BE2C (cell line): Measurements from ENCODE around the gene RFXANK.

Experiments
- DNase-seq: peaks from one replicate; pipeline ENCODE4 v3.0.0-alpha.2; 2020
- H3K27me3 ChIP-seq: fragments of 250-450 bp; sonication (Bioruptor Pico); 2 replicates; pipeline ENCODE4 v1.5.1; 2020; ENCODE audit warnings: mild to moderate bottlenecking
- H3K36me3 ChIP-seq: fragments of 250-450 bp; sonication (Bioruptor Pico); 2 replicates; pipeline ENCODE4 v1.5.1; 2020; ENCODE audit warnings: mild to moderate bottlenecking
- H3K4me1 ChIP-seq: fragments of 250-450 bp; sonication (Bioruptor Pico); 2 replicates; pipeline ENCODE4 v1.5.1; 2020
- H3K4me3 ChIP-seq: 2 replicates; pipeline ENCODE4 v1.5.1; 2011; ENCODE audit warnings: low read depth, low read length
- H3K9me3 ChIP-seq: fragments of 250-450 bp; sonication (Bioruptor Pico); 2 replicates; pipeline ENCODE4 v1.5.1; 2020
- TF ChIP-seq, protein P1 (sequence below): IDR thresholded peaks from 2 replicates; pipeline ENCODE4 v1.5.1; 2012; ENCODE audit warnings: mild to moderate bottlenecking, low read depth, low read length

RFXANK gene

GRCh38 chr19:19211499-19212420 lies 19.7 kb downstream of the RFXANK start, which contains the start of gene NCAN:
Gene NCAN (plus strand): TSS chr19:19211958. CDS start chr19:19216954, 4,996 bp downstream.
- Histone ChIP-seq H3K36me3 (no peaks in the 10 kb centered on the region), H3K4me1 (no peaks in the 10 kb centered on the region), H3K27me3 (peaks cover 29% of the 10 kb centered on the region), H3K4me3 (no peak within 1 kb of the TSS), H3K9me3 (no peaks in the 10 kb centered on the region; the same call in 1 of the 2 replicates)
- no peak for DNase-seq
- TF ChIP-seq, protein P1, sequence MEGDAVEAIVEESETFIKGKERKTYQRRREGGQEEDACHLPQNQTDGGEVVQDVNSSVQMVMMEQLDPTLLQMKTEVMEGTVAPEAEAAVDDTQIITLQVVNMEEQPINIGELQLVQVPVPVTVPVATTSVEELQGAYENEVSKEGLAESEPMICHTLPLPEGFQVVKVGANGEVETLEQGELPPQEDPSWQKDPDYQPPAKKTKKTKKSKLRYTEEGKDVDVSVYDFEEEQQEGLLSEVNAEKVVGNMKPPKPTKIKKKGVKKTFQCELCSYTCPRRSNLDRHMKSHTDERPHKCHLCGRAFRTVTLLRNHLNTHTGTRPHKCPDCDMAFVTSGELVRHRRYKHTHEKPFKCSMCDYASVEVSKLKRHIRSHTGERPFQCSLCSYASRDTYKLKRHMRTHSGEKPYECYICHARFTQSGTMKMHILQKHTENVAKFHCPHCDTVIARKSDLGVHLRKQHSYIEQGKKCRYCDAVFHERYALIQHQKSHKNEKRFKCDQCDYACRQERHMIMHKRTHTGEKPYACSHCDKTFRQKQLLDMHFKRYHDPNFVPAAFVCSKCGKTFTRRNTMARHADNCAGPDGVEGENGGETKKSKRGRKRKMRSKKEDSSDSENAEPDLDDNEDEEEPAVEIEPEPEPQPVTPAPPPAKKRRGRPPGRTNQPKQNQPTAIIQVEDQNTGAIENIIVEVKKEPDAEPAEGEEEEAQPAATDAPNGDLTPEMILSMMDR: no peak

- Histone ChIP-seq H3K9me3 (no peaks in the 10 kb centered on the region; the same call in 1 of the 2 replicates), H3K4me3 (no peak overlapping the region), H3K27me3 (peaks cover 29% of the 10 kb centered on the region), H3K36me3 (no peaks in the 10 kb centered on the region), H3K4me1 (no peaks in the 10 kb centered on the region)
- TF ChIP-seq, protein P1: no peak
- DNase-seq: no peak
Observed at GRCh38 chr19:19212916-19213315, 20.9 kb downstream of the RFXANK start.

GRCh38 chr19:19213426-19214158 lies 21.5 kb downstream of the RFXANK start:
- TF ChIP-seq, protein P1: no peak
- Histone ChIP-seq H3K9me3 (no peaks in the 10 kb centered on the region; the same call in 1 of the 2 replicates), H3K4me3 (no peak overlapping the region), H3K36me3 (no peaks in the 10 kb centered on the region), H3K27me3 (peaks cover 29% of the 10 kb centered on the region), H3K4me1 (no peaks in the 10 kb centered on the region)
- no peak for DNase-seq

GRCh38 chr19:19214159-19214490 lies 22.1 kb downstream of the RFXANK start:
- Histone ChIP-seq H3K27me3 (peaks cover 29% of the 10 kb centered on the region), H3K4me1 (no peaks in the 10 kb centered on the region), H3K36me3 (no peaks in the 10 kb centered on the region), H3K4me3 (no peak overlapping the region), H3K9me3 (no peaks in the 10 kb centered on the region; the same call in 1 of the 2 replicates)
- TF ChIP-seq, protein P1: no peak
- DNase-seq: no peak

- no peak for DNase-seq
- no peaks in the 10 kb centered on the region for H3K36me3 ChIP-seq
- peaks cover 29% of the 10 kb centered on the region for H3K27me3 ChIP-seq
- TF ChIP-seq, protein P1: no peak
- no peaks in the 10 kb centered on the region; the same call in 1 of the 2 replicates for H3K9me3 ChIP-seq
- H3K4me1 ChIP-seq: no peaks in the 10 kb centered on the region
- no peak overlapping the region for H3K4me3 ChIP-seq
Observed at GRCh38 chr19:19214892-19215291, 22.8 kb downstream of the RFXANK start.
